Left colon (tissue), 2 donors: ENCODE data around the gene CIB2. TPM values are rescaled to one million over a fixed set of nuclear protein-coding genes. Genes with fewer than 3 reads are reported as not detected.

Experiments used
- ATAC-seq: fragments of 200-7000 bp; cut with Tn5 transposase; one replicate; pipeline ENCODE4 v1.9.1; 2020; ENCODE audit warnings: mild to moderate bottlenecking, moderate library complexity
- DNase-seq, 2 donors: peaks; one replicate each; pipeline ENCODE4 v3.0.0-alpha.2; 2020
- intact Hi-C, 2 donors: fragments of 100-400 bp; cut with DNase I in 1 of 2; cut with micrococcal nuclease in 1 of 2; formaldehyde crosslinking; loops; one replicate each; pipeline versions ENCODE4 v1.11.2 to v1.14.0; 2022; cut with DNase I, micrococcal nuclease
- total RNA-seq, 2 donors: library from RNA; stranded (reverse); fragmentation: NEBNext Ultra II Directional; extraction: Animal tissue kit (Norgen Biotek cat#: 25700); gene quantifications; one replicate each; pipeline ENCODE4 v1.2.1, GENCODE V29; 2021
- donor health status: DM: no; HTN: no; CAD: no.
- donor health status: DM: yes; HTN: yes; CAD: no.

CIB2 gene
- total RNA-seq, 2 donors from 2014 or later, result 12.0 to 19.7 TPM

DNA sequence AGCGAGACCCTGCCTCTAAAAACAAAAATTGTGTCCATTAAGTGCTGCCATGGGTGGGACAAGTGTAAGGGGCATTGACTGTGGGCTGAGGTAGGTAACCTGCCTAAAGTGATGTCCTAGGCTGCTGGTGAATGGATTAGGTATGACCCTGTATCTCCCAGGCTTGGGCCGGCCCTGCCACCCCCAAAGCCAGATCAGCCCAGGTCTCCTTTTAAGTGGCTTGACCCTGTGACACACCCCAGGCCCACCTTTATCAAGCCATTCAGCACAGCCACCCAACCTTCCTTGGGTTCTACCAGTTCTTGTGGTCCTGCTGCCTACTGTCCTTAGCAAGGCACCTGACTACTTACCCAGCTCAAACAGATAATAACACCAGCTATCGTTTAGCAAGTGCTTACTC lies 18.7 kb downstream of the CIB2 start:
- DNase-seq (no peak), ATAC-seq (no peak)
- intact Hi-C loops, result loop anchor here (5.0 to 10.0 kb wide), 3 partner anchors 82 to 150 kb away; no protein-coding TSS in a partner anchor

DNA sequence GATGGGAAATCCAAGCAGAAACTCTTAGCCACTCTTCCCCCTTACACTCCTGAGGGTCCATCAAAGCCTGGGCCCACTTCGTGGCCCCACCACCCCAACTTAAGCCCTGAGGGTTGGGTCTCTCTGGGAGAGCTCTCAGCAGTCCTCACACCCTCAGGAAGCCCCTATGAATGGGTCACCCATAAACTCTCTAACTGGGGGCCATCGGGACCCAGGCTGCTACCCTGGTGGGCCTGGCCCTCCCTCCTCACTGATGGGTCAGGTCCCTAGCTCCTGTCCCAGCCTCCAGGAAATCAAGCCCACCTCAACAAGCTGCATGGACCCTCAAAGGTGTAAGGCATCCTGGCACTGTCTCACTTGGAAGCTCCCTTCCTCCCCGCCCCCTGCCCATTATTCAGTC lies 19.5 kb downstream of the CIB2 start:
- no peak for DNase-seq
- intact Hi-C loops, result loop anchor here (5.0 to 10.0 kb wide), 3 partner anchors 83 to 149 kb away; no protein-coding TSS in a partner anchor
- ATAC-seq, result no peak

DNA sequence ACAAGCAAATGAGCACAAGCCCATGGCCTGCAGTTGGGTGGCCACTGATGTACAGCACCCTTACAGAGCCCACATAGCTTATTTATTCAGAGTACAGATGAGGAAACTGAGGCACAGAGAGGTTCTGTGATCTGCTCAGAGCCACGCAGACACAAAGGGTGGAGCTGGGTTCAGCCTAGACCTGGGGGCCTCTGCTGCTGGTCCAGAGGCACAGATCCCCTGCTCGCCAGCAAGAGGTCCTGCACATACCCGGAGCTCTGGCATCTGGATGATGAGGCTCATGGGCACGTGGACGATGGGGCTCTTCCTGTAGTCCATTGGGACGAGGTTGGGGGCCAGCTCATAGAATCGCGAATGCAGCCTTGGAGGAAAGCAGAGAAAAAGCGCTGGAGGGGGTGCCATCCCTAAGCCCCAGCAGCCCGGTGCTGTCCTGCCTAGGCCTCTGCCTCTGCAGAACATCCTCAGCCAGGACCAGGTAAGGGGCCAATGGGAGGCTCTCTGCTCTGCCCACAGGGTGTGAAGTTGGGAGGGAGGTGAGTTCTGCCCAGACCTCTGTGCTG lies 20.2 kb downstream of the CIB2 start:
- ATAC-seq (no peak), DNase-seq (no peak)
- intact Hi-C loops, result loop anchor here (5.0 to 10.0 kb wide), 3 partner anchors 84 to 149 kb away; no protein-coding TSS in a partner anchor

DNA sequence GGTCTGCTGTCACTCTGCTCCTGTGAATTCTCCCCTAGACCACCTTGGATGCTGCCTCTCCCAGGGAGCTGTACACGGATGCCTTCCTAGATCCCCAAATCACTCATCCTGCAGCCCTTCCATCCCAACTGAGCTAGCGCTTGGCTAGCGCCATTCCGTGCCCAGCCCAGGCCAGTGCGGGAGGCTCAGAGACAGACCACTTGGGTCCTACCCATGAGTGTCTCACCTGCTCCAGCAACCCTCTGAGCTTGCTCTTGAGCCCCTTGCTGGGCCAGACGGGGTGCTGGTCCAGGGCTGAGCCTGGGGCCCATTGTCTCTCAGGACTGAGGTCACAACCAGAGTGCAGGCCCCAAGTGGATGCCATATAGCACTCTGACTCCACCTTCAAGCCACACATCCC lies 21.1 kb downstream of the CIB2 start:
- intact Hi-C loops, result loop anchor here (5.0 to 10.0 kb wide), 3 partner anchors 85 to 148 kb away; no protein-coding TSS in a partner anchor
- no peak for DNase-seq

DNA sequence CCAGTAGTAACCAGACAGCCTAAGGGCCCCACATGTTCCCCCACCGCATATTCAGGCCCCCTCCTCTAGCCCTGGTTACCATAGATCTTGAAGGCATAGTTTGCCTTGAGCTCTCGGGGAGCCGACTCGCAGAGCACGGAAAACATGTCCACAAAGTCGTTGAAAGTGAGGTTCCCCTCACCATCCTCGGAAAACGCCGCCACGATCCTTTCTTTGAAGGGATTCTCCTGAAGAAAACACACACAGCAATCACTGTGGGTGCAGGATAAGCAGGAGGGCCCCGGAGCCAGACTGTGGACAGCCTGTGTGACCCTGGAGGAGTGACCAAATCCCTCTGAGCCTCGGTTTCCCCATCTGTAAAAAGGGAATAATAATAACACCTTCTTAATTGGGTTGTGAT lies 22.1 kb downstream of the CIB2 start:
- DNase-seq (peak in 1 of 2 donors; percentile 17), ATAC-seq (no peak)
- intact Hi-C loops, result loop anchor here (2.0 to 10.0 kb wide), 2 partner anchors 108 to 124 kb away; no protein-coding TSS in a partner anchor

More for the DNA sequence above, 21.1 kb downstream of the CIB2 start:
- no peak for ATAC-seq

DNA sequence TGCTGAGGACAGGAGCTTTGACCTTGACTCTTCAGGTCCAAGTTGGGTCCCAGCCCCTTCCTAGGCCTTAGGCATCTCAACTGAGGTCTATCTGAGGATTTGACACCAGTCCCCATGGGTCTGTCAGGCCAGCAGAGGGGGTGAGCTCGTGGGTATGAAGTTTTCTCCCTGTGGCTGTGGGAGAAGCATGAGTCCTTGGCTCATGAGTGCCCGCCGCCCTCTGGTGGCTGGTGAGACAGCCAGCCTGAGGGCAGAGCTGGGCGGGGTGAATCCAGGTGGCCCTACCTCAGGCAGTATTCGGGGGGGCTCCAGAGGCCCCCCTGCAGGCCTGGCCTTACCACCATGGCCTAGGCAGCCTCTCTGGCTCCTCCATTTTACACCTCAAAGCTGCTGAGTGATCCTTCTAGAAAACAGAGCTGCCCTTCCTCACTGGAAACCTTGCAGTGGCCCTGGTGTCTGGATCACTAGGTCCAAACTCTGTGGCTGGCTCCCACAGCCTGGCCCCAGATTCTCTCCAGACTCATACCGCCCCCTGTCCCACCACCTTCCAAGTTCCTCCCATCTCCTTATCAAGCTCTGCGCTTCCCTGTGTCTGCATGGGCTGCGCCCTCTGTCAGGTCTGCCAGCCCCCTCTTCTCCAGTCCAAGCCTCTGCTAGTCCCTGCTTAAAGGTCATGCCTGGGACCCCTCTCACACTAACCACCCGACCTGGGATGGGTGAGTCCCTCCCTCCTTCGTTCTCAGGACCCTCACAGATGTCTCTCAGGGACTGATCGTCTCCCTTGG lies 22.8 kb downstream of the CIB2 start:
- DNase-seq (peak; percentile 83 to 89), ATAC-seq (peak; percentile 87)
- intact Hi-C loops, result loop anchor here (2.0 to 10.0 kb wide), 2 partner anchors 108 to 124 kb away; no protein-coding TSS in a partner anchor

DNA sequence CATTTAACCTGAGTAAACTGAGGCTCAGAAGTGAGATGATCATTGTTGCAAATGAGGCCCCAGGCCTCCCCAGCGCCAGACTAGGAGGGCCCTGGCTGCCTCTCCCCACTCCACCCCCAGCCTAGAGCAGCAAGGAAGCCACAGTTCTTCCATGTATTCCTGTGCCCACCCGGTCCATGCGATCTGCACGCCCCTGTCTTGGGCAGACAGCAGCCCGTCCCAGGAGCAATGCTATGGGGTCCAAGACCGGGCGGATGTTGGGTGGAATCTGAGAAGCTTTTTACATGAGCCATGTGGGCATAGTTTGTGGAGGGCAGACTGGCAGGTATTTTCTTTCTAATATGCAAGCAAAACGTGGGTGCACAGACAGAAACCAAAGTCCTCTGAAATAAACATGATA lies 23.8 kb downstream of the CIB2 start:
- ATAC-seq, result no peak
- intact Hi-C loops, result loop anchor here in 1 of 2 donors (10.0 kb wide), 1 partner anchor 123 kb away; no protein-coding TSS in a partner anchor
- DNase-seq, result peak in 1 of 2 donors; percentile 19

DNA sequence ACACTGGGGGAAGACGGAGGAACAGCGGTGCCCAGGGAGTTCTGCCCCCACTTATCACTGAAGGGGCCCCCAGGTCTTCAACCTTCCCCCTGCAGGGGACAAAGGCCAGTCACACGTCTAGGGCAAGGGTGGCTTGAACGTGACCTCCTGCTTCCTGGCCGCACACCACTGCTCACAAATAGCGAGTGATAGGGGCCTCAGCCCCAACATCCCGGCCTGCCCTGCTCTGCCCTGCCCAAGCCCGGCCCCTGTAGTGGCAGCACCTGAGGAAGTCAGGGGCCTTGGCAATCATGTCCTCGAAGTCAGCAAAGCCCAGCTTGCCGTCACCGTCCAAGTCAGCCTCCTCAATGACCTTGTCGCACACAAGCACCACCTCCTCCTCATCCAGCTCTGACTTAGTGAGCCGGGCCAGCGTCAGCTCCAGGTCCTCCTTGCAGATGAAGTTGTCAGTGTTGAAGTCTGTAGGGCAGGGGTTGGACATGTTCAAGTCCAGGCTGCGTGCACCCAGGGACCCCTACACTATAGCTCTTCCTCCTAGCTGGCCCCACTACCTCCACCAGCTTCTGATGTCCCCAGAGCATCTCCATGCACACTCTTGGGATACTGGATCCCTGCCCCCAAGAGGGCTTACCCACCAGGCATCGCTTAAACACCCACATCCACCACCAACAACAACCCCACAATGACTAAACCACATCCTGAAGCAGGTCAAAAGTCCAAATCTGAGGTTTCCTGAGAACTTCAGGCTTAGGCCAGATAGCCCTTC lies 25.6 kb downstream of the CIB2 start:
- ATAC-seq (no peak), DNase-seq (peak in 1 of 2 donors; percentile 18)
- intact Hi-C loops, result loop anchor here in 1 of 2 donors (10.0 kb wide), 1 partner anchor 121 kb away; no protein-coding TSS in a partner anchor

DNA sequence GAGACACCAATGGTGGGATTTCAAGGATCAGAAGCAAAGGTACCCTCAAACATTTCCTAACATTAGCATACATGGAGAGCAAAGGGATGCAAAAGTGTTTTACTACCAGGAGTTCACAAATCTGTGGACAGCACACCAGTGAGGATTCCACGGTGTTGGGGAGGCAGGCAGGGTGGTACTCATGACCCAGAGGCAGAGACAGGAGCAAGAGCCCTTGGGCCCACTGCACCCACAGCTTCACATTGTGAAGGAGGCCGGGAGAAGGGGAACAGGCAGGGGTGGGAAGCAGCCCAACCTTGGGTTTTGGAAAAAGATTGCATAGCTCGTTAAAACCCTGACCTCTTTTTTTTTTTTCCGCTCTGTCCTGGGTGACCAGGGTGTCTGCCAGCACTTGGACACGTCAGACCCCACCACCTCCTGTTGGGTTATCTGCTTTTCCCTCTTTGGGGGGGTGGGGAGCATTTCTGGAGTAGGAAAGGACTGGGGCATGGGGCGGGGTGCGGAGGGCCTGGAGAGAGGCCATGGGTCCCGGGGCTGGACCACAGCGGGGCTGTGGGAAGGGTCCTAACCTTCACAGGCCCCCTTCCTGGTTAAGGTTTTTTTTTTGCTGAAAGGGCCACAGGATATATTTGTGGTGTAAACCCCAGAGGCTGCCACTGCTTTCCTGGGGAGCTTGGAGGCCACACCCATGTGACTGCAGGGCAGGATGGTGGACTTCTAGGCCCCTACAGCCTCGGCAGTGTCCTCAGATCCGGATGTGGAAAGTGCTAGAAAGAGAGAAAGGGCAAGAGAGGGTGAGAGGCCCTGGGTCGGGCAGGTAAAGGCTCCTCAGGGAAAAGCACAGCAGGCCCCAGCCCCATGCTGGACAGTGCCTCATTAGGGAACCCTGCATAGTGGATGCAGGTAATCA lies 26.4 kb downstream of the CIB2 start:
- DNase-seq (peak in 1 of 2 donors; percentile 25), ATAC-seq (no peak)
- intact Hi-C loops, result loop anchor here in 1 of 2 donors (10.0 kb wide), 1 partner anchor 120 kb away; no protein-coding TSS in a partner anchor

DNA sequence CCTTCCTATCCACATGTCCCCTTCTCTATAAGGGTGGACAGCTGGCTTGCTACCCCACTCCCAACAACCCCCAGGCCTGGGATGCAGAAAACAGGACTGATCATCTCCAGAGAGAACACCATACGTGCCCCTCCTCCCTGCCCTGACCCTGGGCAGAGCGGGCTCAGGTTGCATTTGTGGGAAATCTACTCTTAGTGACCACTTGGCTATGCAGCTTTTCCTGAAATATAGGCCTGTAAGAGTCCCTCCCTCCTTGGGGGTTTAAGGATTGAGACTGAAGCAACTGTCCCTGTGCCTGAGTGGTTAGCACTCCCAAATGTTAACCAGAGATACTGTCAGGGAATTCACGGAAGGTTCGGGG lies 27.1 kb downstream of the CIB2 start:
- intact Hi-C loops, result loop anchor here in 1 of 2 donors (10.0 kb wide), 1 partner anchor 119 kb away; no protein-coding TSS in a partner anchor
- ATAC-seq (no peak), DNase-seq (no peak)

DNA sequence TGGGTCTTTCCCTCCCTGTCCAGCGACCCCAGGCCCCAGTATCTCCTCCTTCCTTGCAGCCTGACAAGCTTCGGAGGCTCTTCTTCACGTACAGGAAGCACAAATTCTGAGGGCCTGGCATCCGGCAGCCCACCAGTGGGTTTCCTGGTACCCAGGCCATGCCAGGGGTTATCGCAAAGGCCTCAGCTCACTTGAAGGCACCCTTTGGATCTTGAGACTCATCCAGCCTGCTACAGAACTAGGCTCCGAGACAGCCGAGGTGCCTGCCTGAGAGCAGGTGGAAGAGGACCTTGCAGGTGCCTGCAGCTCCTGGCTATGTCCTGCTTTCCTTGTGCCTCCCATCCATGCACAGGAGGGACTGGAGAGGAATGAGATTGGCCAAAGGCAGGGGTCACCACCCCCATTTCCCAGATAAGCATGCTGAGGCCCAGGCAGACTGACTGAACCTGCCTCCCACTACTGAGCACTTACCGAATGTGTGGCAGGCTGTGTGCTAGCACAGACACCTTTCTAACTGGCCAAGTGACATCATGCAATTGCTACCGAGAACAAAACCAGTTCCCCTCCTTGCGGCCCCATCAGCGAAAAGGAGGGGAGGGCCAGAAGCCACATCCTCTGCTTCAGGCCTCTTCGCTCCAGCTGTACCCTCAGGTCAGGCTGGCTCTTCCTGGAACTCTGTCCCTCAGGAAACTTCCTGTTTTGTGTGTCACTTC lies 27.7 kb downstream of the CIB2 start:
- ATAC-seq (no peak), DNase-seq (peak; percentile 40 to 54)
- intact Hi-C loops, result loop anchor here in 1 of 2 donors (10.0 kb wide), 1 partner anchor 119 kb away; no protein-coding TSS in a partner anchor

DNA sequence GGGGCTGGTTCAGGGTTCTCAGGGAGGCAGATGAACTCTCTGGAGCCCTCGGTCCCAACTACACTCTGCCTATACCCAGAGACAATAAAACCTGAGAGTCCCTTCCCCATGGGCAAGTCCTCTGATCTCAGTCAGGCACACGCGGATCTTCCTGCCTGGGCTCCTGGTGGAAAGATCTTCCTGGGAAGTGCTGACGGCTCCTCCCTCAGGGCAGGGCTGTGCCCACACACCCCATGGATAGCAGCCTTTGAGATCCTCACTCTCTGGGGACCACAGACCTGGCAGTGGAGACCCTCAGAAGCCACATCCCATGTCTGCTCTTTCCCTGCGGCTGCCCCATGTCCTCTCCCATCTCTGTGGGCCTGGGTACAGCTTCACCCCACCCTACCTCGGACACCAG lies 28.5 kb downstream of the CIB2 start:
- intact Hi-C loops, result loop anchor here in 1 of 2 donors (10.0 kb wide), 1 partner anchor 118 kb away; no protein-coding TSS in a partner anchor
- ATAC-seq, result peak; percentile 59
- DNase-seq, result no peak

DNA sequence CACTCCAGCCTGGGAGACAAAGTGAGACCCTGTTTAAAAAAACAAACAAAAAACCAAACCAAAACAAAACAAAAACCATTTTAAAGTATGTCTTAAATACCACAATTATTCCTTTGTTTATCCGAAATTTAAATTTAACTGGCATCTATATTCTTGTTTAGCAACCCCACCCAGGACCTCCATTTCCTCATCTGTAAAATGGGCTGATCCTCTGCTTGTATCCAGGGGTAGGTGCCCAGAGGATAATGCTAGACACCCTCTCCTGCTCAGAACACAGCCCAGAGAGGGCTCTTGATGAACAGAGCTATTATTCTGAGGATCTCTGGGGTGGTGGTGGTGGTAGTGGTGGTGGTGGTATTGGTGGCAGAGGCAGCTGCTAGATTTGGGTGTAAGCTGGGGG lies 29.0 kb downstream of the CIB2 start:
- DNase-seq (no peak), ATAC-seq (no peak)
- intact Hi-C loops, result loop anchor here in 1 of 2 donors (10.0 kb wide), 1 partner anchor 117 kb away; no protein-coding TSS in a partner anchor

DNA sequence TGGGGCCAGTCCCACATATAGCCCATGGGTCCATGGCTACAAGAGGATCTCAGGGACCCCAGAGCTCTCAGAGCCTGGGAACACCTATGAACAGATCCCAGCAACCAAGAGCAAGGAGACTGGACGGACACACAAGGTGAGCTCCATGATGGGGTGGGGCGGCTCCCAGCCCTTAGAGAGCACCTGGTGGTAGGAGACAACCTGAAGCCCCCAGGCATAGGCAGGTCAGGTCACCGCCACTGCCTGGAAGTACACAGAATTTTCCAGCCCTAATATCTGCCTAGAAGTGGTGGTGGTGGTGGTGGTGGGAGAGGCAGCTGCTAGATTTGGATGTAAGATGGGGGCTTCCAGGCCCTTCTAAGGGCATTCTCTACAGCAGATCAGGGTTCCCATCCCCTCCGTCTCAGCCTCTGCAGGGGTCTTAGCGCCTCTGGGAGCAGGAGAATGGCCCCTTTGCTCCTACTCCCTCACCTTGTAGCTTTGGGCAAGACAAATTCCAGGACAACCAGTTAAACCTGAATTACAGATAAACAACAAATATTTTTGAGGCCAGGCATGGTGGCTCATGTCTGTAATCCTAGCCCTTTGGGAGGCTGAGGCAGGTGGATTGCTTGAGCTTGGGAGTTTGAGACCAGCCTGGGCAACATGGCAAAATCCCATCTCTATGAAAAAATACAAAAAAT lies 29.7 kb downstream of the CIB2 start:
- no peak for DNase-seq
- ATAC-seq, result no peak
- intact Hi-C loops, result loop anchor here in 1 of 2 donors (10.0 kb wide), 1 partner anchor 117 kb away; no protein-coding TSS in a partner anchor

DNA sequence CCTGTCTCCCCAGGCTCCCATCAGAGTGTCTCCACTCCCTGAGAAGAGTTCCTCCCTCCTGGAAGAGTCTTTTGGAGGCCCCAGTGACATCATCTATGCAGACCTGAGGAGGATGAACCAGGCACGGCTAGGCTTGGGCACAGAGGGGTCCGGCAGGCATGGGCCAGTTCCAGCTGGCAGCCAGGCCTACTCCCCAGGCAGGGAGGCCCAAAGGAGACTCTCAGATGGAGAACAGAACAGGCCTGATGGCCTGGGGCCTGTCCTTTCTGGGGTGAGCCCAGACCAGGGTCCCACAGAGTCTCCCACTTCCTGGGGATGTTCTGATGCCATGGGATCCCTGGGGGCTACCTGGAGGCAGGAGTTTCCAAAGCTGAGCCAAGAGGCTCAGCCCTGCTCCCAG lies 30.4 kb downstream of the CIB2 start:
- DNase-seq (no peak), ATAC-seq (no peak)
- intact Hi-C loops, result loop anchor here in 1 of 2 donors (10.0 kb wide), 1 partner anchor 116 kb away; no protein-coding TSS in a partner anchor

DNA sequence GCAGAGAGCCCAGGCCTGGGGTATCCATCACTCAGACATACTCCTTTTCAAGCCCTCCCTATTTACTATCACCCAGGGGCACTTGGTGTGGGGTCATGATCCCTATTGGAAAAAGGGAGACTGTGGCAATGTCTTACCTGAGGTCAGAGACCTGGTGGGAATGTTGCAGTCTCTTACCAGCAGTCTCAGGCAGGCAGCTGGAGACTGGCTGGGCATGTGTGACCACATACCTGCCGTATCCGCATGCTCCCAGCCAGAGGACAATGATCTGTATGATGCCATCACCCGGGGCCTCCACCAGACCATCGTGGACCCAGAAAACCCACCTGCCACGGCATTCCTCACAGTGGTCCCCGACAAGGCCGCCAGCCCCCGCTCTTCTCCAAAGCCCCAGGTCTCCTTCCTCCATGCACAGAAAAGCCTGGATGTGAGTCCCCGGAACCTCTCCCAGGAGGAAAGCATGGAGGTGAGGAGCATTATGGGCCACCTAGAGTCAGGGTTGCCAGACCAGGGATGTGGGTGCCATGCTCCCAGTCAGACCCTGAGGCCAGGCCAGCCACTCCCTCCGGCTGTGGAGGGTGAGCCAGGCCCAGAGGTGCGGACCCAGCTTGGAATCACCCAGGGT lies 33.0 kb downstream of the CIB2 start:
- DNase-seq (no peak), ATAC-seq (no peak)
- intact Hi-C loops, result no loop called here
